HG03439 (cell line): Measurements from ENCODE around the gene TMEM150C.

Source experiments
- ATAC-seq: cut with Tn5 transposase; IDR thresholded peaks from one replicate; pipeline ENCODE4 v1.9.1; 2021; ENCODE audit warnings: mild to moderate bottlenecking, moderate library complexity; ENCODE audit not compliant: unreplicated experiment

Gene TMEM150C

DNA sequence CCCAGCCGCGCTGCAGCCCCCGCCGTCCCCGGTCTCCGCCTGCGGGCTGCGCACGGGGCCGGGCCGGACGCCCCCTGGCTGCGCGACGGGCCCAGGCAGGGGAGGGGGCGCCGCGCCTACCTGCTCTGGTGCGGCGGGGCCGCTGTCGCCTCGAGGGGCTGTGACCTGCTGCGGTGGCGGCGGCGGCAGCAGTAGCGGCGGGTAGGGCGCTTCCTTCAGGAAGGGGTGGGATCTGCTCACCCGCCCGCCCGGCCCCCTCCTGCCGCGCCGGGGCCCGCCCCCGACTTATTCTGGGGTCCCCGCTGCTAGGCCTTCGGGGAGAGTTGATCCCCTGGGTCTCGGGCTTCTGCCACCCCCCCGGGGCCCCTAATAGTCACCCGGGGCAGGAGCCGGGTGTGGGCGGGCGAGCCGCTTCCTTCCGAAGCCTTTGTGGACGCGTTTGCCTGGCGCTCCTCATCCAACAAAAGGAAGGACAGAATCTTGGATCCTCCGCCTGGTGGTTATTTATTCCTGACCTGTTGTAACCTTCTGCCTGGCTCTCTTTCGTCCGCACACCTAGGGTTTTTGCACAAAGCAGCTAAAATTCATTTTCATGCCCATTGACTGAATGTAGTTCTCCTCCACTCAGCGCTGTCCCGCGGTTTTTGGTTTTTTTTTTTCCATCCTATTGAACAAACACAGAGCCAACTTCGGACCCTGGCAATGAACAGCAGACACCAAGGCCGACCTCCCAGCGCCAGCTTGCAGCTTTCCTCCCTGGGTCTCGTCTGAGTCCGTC lies at the start of gene TMEM150C:
TMEM150C (minus strand) TSS at position 203 of the 778 bp plus-strand sequence. CDS start 57,331 bp downstream, outside the sequence.
- no peak for ATAC-seq

DNA sequence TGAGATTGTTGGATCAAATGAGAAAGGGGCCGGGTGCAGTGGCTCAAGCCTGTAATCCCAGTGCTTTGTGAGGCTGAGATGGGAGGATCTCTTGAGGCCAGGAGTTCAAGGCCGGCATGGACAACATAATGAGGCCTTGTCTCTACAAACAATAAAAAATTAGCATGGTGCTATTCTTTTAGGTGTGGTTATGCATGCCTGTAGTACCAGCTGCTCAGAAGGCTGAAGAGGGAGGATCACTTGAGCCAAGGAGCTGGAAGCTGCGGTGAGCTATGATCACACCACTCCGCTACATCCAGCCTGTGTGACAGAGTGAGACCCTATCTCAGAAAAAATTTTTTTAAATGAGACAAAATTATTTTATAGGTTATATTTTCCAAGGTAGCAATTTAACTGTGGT lies 49.7 kb upstream of the TMEM150C start:
- no peak for ATAC-seq

DNA sequence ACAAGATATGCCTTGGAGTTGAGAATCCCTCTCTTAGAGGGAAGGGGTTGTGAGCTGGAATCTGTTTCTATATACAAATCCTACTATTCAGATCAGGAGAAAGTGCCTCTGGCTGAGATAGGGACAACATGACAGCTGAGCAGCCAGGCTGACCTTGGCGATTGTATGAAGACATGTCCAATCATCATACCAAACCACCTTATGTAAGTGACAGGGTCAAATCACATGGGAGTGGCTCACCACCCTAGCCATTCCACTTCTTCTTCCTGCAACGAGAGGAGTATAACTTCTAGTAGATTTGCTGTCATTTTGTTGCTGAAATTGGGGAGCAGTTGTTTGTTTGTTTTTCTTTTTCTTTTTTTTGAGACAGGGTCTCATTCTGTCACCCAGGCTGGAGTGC lies 48.3 kb upstream of the TMEM150C start:
- no peak for ATAC-seq

DNA sequence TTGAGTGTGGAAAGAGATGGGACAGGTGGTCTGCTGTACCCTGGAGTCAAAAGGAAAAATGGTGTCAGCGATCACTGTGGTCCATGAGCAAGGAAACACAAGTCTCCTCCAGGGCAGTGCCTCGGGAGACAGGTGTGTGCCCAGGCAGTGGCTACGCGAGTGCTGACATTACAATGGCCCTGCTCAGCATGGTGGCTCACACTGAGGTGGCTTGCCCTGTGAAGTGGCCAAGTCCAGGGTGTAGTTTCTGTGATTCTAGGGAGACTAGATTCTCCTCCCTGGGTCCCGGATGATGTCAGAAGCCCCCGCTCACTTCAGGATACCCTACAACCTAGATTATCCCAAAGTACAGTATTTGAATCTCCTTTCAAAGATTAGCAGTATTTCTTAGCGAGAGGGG lies 44.8 kb upstream of the TMEM150C start:
- ATAC-seq, result no peak

DNA sequence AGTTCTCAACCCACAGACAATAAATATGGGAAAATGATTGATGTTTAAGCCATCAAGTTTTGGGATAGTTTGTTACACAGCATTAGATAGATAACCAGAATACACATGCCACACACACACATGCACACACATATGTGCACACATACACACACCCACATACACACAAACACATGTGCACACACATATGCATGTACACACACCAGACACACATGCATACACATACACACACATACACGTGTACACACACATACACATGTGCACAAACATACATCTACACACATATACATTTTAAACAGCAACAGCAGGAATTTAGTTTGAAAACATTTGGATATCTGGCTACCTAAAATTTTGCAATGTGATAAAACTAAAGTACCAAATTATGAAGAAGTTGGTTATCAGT lies 42.7 kb upstream of the TMEM150C start:
- ATAC-seq, result no peak

DNA sequence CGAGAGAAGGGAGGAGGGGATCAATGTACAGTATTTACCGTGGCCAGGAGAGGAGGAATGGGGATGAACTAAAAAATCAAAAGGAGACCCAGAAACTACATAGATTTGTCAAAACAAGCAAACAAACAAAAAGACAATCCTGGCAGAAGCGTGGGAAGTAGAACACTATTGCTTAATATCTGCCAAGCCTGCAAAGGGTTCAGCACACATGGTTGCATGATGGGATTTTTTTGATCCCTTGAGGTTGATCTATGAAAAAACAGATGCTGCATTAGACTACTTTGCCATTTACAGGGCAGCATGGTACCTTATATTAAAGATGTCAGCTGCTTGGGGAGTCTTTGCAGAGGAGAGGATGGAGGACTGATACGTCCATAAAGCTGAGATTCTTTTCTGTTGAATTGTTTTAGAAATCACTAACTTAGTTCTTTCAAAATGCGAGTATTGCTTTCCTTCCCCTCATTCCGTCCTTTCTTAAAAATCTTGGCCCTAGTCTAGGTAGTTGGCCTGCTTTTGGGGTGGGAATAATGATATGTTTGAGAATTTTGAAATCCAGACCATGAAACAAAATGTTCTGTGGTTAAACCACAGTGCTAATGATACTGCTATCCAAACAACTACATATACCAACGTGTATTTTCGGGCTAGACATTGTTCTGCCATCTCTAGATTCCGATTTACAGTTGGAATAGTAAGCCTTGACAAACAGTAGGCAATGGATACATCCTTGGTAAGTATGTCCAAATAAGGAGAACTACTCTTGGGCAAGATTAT lies 39.6 kb upstream of the TMEM150C start:
- ATAC-seq, result no peak

DNA sequence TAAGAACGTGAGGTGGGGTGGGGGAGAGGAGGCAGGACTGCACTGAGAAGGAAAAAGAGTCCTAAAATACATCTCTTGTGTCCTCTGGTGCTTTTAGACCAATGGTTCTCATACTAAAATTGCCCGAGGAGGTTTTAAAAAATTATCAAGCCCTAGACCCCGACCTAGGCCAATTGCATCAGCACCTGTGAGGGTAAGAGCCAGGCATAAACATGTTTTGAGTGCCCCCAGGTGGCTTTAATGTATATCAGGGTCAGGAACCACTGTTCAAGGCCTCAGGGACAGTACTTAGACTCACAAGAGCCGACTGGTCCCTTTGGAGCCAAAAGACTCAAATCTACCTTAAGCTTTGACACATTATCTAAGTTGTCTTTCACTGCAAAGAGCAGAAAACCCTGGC lies 37.5 kb upstream of the TMEM150C start:
- no peak for ATAC-seq

DNA sequence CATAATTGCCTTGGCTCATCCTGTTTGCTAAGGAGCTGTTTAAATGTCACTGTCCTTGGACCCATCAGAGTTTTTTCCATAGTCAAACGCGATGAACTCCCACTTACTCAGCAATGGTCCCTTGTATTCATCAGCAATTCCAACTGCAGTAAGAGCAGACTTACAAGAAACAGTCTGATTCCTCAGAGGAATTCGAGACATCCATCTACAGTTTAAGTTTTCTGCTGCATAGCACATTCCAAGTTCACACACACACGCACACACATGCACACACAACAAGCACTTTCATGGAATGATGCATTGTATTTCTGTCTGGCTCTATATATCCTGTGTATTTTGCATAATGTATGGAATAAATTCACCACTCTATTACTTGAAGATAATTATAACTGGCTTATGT lies 32.7 kb upstream of the TMEM150C start:
- ATAC-seq, result no peak

DNA sequence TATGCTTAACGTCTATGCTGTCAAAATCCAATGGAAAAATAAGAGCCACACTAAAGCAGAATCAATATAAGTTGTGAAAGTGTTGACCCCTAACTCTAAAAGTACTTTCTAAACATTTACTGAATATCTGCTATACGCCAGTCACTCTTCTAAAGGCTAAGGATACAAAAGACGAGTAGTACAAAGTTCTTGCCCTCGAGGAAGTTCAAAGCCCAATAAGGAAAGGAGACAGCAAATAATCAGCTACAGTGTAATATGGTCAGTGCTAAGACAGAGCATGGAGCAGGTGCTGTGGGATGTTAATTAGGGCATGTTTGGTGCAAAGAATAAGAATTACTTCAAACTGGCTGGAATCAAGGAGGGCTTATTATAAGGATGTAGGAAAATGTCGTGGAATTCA lies 31.6 kb upstream of the TMEM150C start:
- ATAC-seq, result no peak

DNA sequence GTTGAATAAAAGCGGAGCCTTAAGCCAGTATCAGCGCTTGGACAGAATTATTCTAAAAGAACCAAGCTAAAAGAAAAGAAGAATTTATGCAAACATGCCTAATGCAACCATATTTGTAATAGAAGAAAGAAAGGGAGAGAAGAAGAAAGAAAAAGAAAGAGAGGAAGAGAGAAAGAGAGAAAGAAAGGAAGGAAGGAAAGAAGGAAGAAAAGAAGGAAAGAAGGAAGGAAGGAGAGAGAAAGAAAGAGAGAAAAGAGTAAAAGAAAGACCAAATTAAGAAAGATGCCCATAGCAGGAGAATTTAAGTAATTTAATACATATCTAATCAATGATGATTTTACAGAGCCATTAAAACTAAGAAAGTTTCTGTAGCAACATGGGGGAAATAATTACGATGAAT lies 30.9 kb upstream of the TMEM150C start:
- no peak for ATAC-seq

DNA sequence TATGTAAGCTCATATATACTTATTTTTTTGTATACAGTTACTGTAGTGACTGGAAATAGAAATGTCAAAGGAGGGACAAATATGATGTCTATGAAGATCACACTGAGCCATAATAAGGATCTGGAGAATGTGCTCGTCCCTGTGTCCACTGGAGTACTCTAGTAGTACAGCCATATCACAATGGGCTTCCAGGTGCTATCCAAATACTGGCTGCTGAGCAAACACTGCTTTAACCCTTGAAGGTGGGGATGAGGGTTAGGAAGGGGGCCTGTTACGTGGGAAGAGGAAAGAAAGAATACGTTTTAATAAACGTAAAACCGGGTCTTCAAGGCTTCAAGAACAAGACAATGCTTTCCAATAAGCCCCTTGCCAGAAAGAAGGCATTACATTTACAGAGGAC lies 29.8 kb upstream of the TMEM150C start:
- ATAC-seq, result no peak

DNA sequence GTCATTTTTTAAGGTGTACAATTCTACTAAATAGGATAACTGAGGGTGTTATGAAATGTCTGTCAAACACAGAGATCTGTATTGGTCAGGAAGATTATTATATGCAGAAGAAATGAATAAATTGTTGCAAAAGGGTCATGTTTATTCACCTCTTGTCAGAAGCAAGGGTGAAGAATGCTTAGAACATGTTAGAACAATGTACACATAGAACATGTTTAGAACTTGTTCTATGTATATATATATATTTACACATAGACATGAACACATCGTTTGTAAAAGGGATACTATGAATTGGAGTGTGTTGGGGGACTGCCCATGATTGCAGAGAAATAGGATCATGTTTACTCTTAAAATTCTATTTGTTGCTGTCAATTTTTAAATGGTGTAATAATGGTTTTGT lies 28.0 kb upstream of the TMEM150C start:
- no peak for ATAC-seq

DNA sequence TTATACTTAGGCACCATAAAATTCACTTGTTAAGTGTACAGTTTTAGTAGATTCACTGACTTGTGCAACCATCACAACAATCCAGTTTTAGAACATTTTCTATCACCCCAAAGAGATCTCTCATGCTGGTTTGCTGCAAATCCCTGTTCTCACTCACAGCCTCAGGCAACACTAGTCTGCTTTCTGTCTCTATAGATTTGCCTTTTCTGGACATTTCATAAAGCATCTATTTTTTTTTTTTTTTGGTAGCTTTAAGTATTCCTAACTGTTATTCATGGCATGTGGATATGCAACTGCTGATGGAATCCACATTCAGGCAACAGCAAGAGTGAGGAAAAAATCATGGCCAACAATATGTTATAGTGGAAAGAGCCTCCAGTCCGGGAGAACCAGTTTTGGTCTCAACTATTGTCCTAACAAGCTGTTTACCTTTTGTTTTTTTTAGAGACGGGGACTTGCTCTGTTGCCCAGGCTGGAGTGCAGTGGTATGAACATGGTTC lies 27.0 kb upstream of the TMEM150C start:
- no peak for ATAC-seq

DNA sequence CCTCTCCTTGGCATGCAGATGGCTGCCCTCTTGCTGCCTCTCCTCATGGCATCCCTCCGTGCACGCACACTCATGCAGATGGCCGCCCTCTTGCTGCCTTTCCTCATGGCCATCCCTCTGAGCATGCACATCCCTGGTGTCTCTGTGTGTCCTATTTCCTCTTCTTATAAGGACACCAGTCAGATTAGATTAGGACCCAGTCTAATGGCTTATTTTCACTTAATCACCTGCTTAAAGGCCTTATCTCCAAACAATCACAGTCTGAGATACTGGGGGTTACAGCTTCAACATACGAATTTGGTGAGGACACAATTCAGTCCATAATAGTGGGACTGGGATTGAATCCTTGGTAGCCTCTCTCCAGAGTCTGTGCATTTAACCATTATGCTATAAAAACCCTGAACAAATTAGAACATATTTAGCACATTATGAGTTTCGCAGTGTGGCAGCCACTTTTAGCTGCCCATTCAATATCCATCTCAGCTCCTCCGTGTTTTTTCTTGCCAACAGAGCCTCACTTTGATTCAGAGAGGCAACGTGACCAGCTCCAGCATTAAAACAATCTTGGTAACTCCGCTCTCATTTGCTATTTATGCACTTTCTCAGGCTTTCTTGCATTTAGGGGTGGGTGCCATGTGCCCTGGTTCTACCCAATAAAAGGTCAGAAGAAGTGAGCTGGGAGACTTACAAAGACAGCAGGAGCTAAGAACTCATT lies 26.2 kb upstream of the TMEM150C start:
- ATAC-seq, result no peak

DNA sequence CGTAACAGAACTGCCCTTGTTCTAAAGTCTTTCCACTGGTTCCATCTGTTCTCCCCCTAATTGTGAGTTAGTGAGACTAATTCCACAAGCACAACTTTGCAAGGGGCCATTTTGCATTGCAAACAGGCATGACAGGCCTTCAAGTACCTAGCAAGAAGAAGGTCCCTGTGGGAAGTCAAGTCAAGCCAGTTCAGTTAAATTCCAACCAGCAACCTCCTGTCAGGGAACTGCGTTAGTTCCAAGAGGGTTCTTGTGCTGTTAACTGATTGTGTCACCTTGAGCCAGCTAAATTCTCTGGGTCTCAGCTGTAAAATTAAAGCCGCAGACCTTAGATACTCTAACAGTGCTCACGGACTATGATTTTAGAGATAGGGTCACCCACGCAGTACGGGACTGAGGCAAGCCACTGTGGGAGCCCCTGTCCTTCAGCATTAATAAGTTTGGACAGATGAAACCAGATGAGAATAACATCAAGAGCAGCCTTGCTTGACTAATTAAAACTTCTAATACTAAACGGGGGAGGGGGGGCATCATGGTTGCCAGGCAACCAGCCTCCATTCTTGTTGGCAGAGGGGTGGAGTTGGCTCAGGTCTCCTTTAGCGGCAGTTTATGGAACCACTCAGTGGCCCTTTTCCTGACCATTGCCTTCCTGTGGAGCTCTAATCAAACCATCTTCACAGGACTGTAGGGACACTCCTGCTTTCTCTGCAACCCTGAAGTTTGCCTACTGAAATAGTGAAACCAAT lies 24.1 kb upstream of the TMEM150C start:
- no peak for ATAC-seq

DNA sequence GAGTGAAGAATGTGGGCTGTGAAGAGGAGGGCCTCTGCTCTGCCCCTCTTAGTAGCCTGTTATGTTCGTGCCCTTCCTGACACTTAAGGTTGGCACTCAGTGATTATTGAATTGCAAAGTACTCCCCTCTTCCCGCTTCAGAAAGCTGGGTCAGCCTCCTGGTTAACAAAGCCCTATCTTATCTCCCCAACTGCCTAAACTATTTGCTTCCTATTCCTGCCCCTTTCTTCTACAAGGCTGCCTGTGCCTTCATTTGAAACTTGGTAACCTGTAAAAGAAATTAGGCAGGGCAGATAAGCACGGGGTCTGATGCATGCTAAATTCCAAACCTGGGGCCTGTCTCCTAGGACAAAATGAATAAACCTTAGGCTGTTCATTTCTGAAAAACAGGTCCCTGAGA lies 23.1 kb upstream of the TMEM150C start:
- ATAC-seq, result no peak

DNA sequence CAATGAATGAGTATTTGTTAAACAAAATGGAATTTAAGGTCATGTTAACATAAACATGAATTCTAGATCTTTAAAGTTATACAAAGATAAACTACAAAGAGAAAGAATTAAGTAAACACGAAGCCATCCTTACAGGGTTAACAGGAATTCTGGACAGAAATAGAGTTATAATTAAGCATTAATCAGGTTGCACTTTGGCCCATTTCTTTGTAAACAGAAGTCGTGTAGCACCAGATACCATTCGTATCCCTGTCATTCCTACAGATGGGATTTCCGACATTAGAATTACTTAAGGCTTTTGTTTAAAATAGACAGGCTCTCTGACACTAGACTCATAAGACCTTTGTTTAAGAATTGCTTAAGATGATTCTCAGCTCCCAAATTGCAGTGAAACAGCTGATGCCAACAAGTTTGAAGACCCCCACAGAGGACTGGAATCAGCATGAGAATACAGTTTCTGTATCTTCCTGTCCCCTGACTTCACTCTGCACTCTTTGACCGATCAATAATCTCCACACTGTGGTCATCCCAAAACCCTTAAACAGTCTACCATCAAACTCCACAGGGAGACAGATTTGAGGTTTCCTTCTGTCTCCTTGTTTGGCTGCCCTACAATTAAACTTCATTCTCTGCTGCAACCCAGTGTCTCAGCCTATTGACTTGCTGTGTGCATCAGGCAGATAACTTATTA lies 22.3 kb upstream of the TMEM150C start:
- ATAC-seq, result no peak

DNA sequence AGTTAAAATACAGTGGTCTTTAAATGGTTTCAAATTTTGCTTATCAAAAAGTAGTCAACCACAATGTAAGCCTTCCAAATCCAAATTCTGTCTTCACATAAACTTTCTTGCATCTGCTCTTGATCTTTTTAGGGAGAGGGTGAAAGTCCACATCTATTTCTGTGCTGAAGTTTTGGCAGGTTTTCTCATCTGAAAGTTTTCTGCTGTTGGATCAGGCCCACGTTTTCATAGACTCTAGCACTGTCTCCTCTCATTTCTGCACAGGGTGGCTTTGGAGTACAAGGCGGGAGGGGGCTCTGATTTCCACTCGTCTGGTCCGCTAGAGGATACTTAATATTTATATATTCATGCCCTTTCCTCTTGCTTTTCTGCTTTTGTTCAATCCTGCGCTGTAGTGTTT lies 18.1 kb upstream of the TMEM150C start:
- no peak for ATAC-seq

DNA sequence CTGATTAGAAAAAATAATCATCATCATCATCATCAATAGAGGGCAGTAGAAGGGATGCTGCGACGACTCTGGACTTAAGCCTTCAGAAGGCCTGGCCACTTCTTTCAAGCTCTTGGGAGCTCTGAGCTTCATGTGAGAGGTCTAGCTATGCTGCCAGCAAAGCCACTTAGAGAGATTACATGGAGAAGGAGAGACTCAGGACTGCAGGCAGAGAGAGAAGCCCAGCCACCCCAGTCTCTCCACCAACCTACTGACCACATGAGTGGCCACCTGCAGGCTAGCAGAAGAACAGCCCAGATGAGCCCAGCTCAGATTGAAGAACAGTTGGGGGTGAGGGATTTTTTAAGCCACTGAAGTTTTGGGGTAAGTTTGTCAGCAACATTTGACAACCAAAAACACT lies 17.1 kb upstream of the TMEM150C start:
- no peak for ATAC-seq

DNA sequence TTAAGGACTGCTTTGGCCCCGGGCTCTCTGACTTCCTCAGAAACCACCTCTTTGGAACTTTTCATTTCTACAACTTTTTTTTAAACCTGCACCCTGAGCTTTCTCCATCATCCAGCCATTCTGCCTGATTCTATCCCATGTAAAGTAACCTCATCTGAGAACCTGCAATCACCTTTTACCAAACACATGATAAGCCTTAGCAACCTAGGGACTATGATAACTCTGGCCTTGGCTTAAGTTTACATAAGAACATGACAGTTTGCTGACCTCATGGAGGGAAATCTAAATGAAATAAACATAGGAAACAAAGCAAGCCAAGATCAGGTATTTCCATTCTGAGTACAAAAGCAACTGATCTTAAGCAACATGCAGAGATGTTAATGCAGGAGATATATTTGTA lies 15.7 kb upstream of the TMEM150C start:
- ATAC-seq, result no peak
